Right atrium auricular region (tissue), 2 donors: ENCODE measurements around the gene GRK5. TPM values are rescaled to one million over a fixed set of nuclear protein-coding genes. Genes with fewer than 3 reads are reported as not detected.

Experiments
- DNase-seq: peaks from one replicate; pipeline ENCODE4 v3.0.0-alpha.2; 2019; ENCODE audit warnings: low spot score
- H3K27ac ChIP-seq, 2 donors: fragments of 200-600 bp; sonication (generic); 1 replicate in 1 of 2; 2 replicates in 1 of 2; pipeline ENCODE4 v1.5.1; 2016 to 2019
- H3K27me3 ChIP-seq, 2 donors: fragments of 200-600 bp; sonication (generic); one replicate each; pipeline versions ENCODE4 v1.5.1 to v1.6.0; 2017 to 2019
- H3K36me3 ChIP-seq: fragments of 200-600 bp; sonication (generic); one replicate; pipeline ENCODE4 v1.5.1; 2016
- H3K4me1 ChIP-seq, 2 donors: fragments of 200-600 bp; sonication (generic); one replicate each; pipeline versions ENCODE4 v1.5.1 to v1.6.0; 2017 to 2019
- H3K4me3 ChIP-seq, 2 donors: fragments of 200-600 bp; sonication (generic); 1 replicate in 1 of 2; 2 replicates in 1 of 2; pipeline ENCODE4 v1.5.1; 2017 to 2019; ENCODE audit warnings: mild to moderate bottlenecking in 1 of 2, moderate library complexity in 1 of 2
- H3K9me3 ChIP-seq, 2 donors: fragments of 200-600 bp; sonication (generic); one replicate each; pipeline ENCODE4 v1.5.1; 2019
- CTCF ChIP-seq, 2 donors: fragments of 200-600 bp; sonication (generic); IDR thresholded peaks; one replicate each; pipeline ENCODE4 v1.5.1; 2019; ENCODE audit warnings: antibody characterized with exemption in 2 of 2
- total RNA-seq, 2 donors: library from RNA; depleted of rRNA; stranded (reverse); fragments of >200 nt; gene quantifications; one replicate each; pipeline ENCODE4 v1.1.0, GENCODE V29; 2016

Gene GRK5
- total RNA-seq, 2 donors from 2014 or later: 19.2 to 53.8 TPM

DNA sequence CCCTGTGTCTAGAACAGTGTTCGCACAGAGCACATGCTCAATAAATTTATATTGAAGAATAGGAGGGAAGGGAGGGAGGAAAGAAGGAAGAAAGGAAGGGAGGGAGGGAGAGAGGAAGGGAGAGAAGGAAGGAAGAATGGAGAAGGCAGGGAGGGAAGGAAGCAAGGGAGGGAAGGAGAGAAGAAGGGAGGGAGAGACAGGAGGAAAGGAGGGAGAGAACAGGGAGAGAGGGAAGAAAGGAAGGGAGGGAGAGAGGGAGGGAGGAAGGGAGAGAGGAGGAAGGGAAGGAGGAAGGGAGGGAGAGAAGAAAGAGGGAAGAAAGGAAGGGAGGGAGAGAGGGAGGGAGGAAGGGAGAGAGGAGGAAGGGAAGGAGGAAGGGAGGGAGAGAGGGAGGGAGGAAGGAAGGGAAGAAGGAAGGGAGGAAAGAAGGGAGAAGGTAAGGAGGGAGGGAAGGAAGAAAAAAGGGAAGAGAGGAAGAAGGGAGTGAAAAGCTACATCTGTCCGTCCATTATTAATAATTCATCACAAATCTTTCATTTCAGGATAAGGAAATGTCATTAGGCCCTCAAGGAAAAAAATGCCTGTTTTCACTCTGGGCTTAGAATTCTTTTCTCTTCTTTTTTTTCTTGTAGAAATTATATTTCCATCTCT, 79.7 kb downstream of the GRK5 start:
- Histone ChIP-seq H3K27ac (peak overlapping the region; percentile 18 to 55), H3K36me3 (no peaks in the 10 kb centered on the region), H3K27me3 (no peaks in the 10 kb centered on the region), H3K4me1 (peaks cover 0 to 85% of the 10 kb centered on the region in 2 donors), H3K9me3 (no peaks in the 10 kb centered on the region), H3K4me3 (no peak overlapping the region)
- no peak for TF ChIP-seq CTCF (IDR thresholded peaks at IDR 0.05)
- DNase-seq: no peak

DNA sequence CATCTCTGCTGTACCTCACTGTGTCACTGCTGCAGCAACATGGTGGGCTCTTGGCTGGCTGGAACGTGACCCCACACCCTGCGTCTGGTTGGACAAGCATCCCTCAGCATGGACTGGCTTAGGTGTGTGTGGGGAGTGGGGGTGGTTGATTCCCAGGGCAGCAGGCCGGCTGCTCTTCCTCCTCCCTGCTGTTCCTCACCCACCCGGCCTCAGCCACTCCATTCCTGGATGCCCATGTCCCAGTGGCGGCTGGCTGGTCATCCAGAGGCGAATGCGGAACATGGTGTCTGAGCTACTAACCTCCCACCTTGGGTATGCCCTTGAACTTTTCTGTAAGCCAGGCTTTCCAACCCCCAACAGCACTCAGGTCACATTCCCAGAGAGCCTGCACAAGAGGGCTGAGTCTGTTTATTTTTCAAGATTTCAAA, 81.2 kb downstream of the GRK5 start:
- DNase-seq: no peak
- Histone ChIP-seq H3K9me3 (no peaks in the 10 kb centered on the region), H3K27ac (peak overlapping the region; percentile 55), H3K4me3 (no peak overlapping the region), H3K4me1 (peaks cover 0 to 76% of the 10 kb centered on the region in 2 donors), H3K36me3 (no peaks in the 10 kb centered on the region), H3K27me3 (no peaks in the 10 kb centered on the region)
- TF ChIP-seq CTCF (IDR thresholded peaks at IDR 0.05): no peak

DNA sequence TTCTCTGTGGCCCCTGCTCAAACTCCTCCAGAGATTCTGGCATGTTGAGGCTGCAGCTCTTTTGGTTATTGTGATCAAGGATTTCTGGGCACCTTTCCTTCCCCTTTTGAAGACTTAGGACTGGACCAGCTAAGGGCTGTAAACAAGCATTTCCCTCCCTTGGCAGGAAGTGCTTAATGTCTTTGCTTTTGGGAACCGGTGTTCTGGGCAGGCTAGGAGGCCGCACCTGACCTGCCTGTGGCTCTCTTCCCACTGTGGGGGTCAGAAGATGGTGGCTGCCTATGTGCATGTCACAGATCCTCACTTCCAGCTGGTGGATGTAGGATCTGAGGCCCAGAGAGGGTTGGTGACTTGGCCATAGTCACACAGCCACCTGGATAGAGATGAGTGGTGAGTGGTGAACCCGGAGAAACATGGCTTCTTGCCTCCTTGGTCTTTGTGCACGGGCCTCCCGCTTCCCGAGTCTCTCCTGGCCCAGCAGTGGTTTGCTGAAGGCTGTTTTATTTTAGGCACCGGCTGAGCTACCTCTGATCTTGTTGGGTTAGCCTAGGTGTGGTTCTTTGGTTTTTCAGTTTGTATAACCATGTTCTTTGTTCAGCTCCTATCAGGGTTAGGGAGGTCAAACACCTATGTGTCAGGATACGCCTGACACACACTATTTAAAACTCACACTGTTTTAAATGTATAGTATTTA, 82.0 kb downstream of the GRK5 start:
- no peak overlapping the region for H3K4me3 ChIP-seq
- peaks cover 0 to 74% of the 10 kb centered on the region in 2 donors for H3K4me1 ChIP-seq
- H3K36me3 ChIP-seq: no peaks in the 10 kb centered on the region
- H3K27me3 ChIP-seq: no peaks in the 10 kb centered on the region
- H3K9me3 ChIP-seq: no peaks in the 10 kb centered on the region
- no peak for TF ChIP-seq CTCF (IDR thresholded peaks at IDR 0.05)
- H3K27ac ChIP-seq: peak overlapping the region; percentile 55
- DNase-seq: no peak

- H3K4me1 ChIP-seq: peaks cover 0 to 66% of the 10 kb centered on the region in 2 donors
- H3K36me3 ChIP-seq: no peaks in the 10 kb centered on the region
- H3K9me3 ChIP-seq: no peaks in the 10 kb centered on the region
Measured at GRCh38 chr10:119290301-119291048, 83.1 kb downstream of the GRK5 start.

More at GRCh38 chr10:119290301-119291048, 83.1 kb downstream of the GRK5 start:
- DNase-seq: no peak
- no peaks in the 10 kb centered on the region for H3K27me3 ChIP-seq
- no peak for TF ChIP-seq CTCF (IDR thresholded peaks at IDR 0.05)
- no peak overlapping the region for H3K4me3 ChIP-seq
- H3K27ac ChIP-seq: peak overlapping the region; percentile 37 to 50
